GM23338 (cell line): ENCODE results near the gene OTOP2. TPM values are rescaled to one million over a fixed set of nuclear protein-coding genes. Genes with fewer than 3 reads are reported as not detected.

Source experiments
- ATAC-seq: fragments of 200-7000 bp; cut with Tn5 transposase; 3 replicates; pipeline ENCODE4 v1.9.1; 2020
- DNase-seq: peaks from one replicate; pipeline ENCODE4 v3.0.0-alpha.2; 2015; ENCODE audit warnings: low spot score
- H2AFZ ChIP-seq: fragments of 200-600 bp; sonication (generic); 2 replicates; pipeline ENCODE4 v1.8.0; 2016; ENCODE audit warnings: antibody characterized with exemption, mild to moderate bottlenecking, moderate library complexity
- H3F3A ChIP-seq: fragments of 200-600 bp; sonication (generic); replicated peaks from 2 replicates; pipeline ENCODE4 v1.8.0; 2017; ENCODE audit warnings: antibody characterized with exemption, mixed run types, low read depth
- H3K27ac ChIP-seq: fragments of 200-600 bp; sonication (generic); 2 replicates; pipeline ENCODE4 v1.6.1; 2016; ENCODE audit warnings: low read depth
- H3K27me3 ChIP-seq: fragments of 200-600 bp; sonication (generic); 2 replicates; pipeline ENCODE4 v1.8.0; 2016; ENCODE audit warnings: mild to moderate bottlenecking, mixed run types, moderate library complexity; ENCODE audit not compliant: insufficient read depth
- H3K36me3 ChIP-seq: fragments of 200-600 bp; sonication (generic); 2 replicates; pipeline ENCODE4 v1.8.0; 2016; ENCODE audit warnings: mild to moderate bottlenecking; ENCODE audit not compliant: insufficient read depth
- H3K4me1 ChIP-seq: fragments of 200-600 bp; sonication (generic); 2 replicates; pipeline ENCODE4 v1.8.0; 2016; ENCODE audit warnings: mild to moderate bottlenecking, moderate library complexity; ENCODE audit not compliant: insufficient read depth
- H3K4me2 ChIP-seq: fragments of 200-600 bp; sonication (generic); 2 replicates; pipeline ENCODE4 v1.7.1; 2017; ENCODE audit warnings: mixed run types
- H3K4me3 ChIP-seq: fragments of 200-600 bp; sonication (generic); 2 replicates; pipeline ENCODE4 v1.6.1; 2016; ENCODE audit warnings: mixed run types
- H3K79me2 ChIP-seq: fragments of 200-600 bp; sonication (generic); replicated peaks from 2 replicates; pipeline ENCODE4 v1.8.0; 2017; ENCODE audit warnings: mild to moderate bottlenecking; ENCODE audit not compliant: insufficient read depth
- H3K9me2 ChIP-seq: fragments of 200-600 bp; sonication (generic); 2 replicates; pipeline ENCODE4 v1.8.0; 2017; ENCODE audit not compliant: insufficient read depth
- H4K20me1 ChIP-seq: fragments of 200-600 bp; sonication (generic); replicated peaks from 2 replicates; pipeline ENCODE4 v1.8.0; 2017; ENCODE audit warnings: mild to moderate bottlenecking; ENCODE audit not compliant: insufficient read depth
- H3K27ac Mint-ChIP-seq: 2 replicates; pipeline ENCODE4 v1.8.0; 2020; ENCODE audit warnings: inconsistent platforms, mild to moderate bottlenecking, moderate library complexity, mixed read lengths
- H3K27me3 Mint-ChIP-seq: 3 replicates; pipeline ENCODE4 v1.8.0; 2022; ENCODE audit warnings: low read depth, mild to moderate bottlenecking, moderate library complexity, mixed read lengths, inconsistent platforms; ENCODE audit not compliant: insufficient read depth, poor library complexity
- H3K36me3 Mint-ChIP-seq: 3 replicates; pipeline ENCODE4 v1.8.0; 2021; ENCODE audit warnings: low read depth, mild to moderate bottlenecking, inconsistent platforms, moderate library complexity, mixed read lengths
- H3K4me1 Mint-ChIP-seq: 3 replicates; pipeline ENCODE4 v1.8.0; 2020; ENCODE audit warnings: mild to moderate bottlenecking, inconsistent platforms, mixed read lengths
- H3K4me3 Mint-ChIP-seq: 3 replicates; pipeline ENCODE4 v1.8.0; 2021; ENCODE audit warnings: moderate library complexity, mild to moderate bottlenecking, inconsistent platforms, mixed read lengths
- H3K9me3 Mint-ChIP-seq: 3 replicates; pipeline ENCODE4 v1.8.0; 2020; ENCODE audit warnings: moderate library complexity, mild to moderate bottlenecking, inconsistent platforms, mixed read lengths
- CTCF ChIP-seq, 2 experiments: fragments of 200-600 bp in 1 of 2; sonication (generic) in 1 of 2; conservative IDR thresholded peaks; 2 replicates each; pipeline versions ENCODE4 v1.5.1 to v1.6.1; 2016 to 2017; ENCODE audit warnings: antibody characterized with exemption in 2 of 2, low read depth in 2 of 2, mild to moderate bottlenecking in 2 of 2, moderate library complexity in 1 of 2
- EZH2 ChIP-seq: fragments of 200-600 bp; sonication (generic); IDR thresholded peaks from one replicate; pipeline ENCODE4 v1.8.0; 2017; ENCODE audit warnings: antibody characterized with exemption, mild to moderate bottlenecking, low read depth; ENCODE audit not compliant: unreplicated experiment
- NANOG ChIP-seq: IDR thresholded peaks from 2 replicates; pipeline ENCODE4 v1.6.1; 2016; ENCODE audit warnings: antibody characterized with exemption, borderline replicate concordance
- REST ChIP-seq: IDR thresholded peaks from one replicate; pipeline ENCODE4 v1.6.1; 2018; ENCODE audit warnings: antibody characterized with exemption; ENCODE audit not compliant: unreplicated experiment
- STAT1 ChIP-seq: IDR thresholded peaks from one replicate; pipeline ENCODE4 v1.6.1; 2016; ENCODE audit warnings: antibody characterized with exemption; ENCODE audit not compliant: unreplicated experiment
- ZNF462 ChIP-seq: fragments of 250-450 bp; sonication (Bioruptor Pico); IDR thresholded peaks from 2 replicates; pipeline ENCODE4 v1.5.0; 2020; ENCODE audit warnings: mild to moderate bottlenecking, moderate library complexity
- polyA plus RNA-seq: library from polyadenylated mRNA; unstranded; fragments of >200 nt; fragmentation: Nextera tagmentation; extraction: Ambion mirVana; gene quantifications from 2 replicates; pipeline ENCODE4 v1.2.1, GENCODE V29; 2016
- total RNA-seq: library from RNA; depleted of rRNA; stranded (reverse); fragments of >200 nt; shearing (Covaris generic); gene quantifications from 2 replicates; pipeline ENCODE4 v1.2.3, GENCODE V29; 2014

OTOP2 gene
- total and polyA plus RNA-seq, 2 experiments from 2014 or later: not detected

- TF ChIP-seq ZNF462 (CRISPR knock-in tag): no peak
- TF ChIP-seq EZH2: no peak
- TF ChIP-seq STAT1: no peak
These were observed 23.9 kb upstream of the OTOP2 start (continued) for GRCh38 chr17:74900208-74900607.

DNA sequence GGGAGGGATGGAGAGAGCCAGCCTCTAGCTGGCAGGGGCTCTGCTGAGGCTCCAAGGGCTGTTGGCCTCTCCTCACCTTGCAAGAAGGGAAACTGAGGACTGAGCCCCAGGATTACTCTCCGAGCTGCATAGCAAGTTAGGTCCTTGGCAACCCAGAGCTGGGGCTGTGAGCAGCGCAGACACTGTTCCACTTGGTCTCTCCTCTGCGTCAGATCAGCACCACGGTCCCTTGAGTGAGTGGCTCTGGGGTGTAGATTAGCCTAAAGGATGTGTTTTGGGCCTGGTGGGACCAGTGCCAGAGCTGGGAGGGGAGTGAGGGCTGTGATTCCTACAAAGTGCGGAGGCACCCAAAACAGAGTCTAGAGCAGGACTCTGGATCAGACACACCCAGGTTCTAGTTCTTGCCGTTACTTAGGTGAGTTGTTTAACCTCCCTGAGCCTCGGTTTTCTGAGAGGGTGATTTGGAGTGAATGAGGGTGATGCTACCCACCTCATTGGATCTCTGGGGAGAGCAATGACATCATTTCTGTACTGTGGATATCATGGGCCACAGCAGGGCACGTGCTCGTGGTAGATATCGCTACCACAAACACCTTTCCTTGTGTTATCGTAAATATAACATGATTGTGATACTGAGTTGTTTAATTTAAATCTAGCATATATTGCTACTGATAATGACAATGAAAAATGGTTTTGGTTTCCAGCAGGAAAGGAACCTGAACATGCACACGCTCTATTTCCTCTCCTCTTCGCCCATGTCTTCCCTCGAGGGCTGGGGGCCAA is 22.5 kb upstream of the OTOP2 start:
- ATAC-seq: no peak
- TF ChIP-seq CTCF (conservative IDR thresholded peaks at IDR 0.05; ENCODE audit: low read depth in 2 of 2) (no peak), REST (no peak), EZH2 (no peak), NANOG (no peak)

More for the DNA sequence above, 22.5 kb upstream of the OTOP2 start:
- no peaks in the 10 kb centered on the region for H3F3A ChIP-seq
- H3K27me3 Mint-ChIP-seq: peaks cover 11% of the 10 kb centered on the region
- H2AFZ ChIP-seq: no peak overlapping the region
- peaks cover 9% of the 10 kb centered on the region; the same call in 1 of the 2 replicates for H3K27me3 ChIP-seq
- H3K4me1 ChIP-seq: no peaks in the 10 kb centered on the region; the same call in 1 of the 2 replicates
- peaks cover 4% of the 10 kb centered on the region; the same call in 2 of the 3 replicates for H3K9me3 Mint-ChIP-seq
- no peaks in the 10 kb centered on the region for H3K9me2 ChIP-seq
- H3K79me2 ChIP-seq: no peaks in the 10 kb centered on the region
- H4K20me1 ChIP-seq: no peaks in the 10 kb centered on the region
- peaks cover 4% of the 10 kb centered on the region; the same call in 2 of the 3 replicates for H3K4me1 Mint-ChIP-seq
- H3K36me3 Mint-ChIP-seq: peaks cover 2% of the 10 kb centered on the region; the same call in 1 of the 3 replicates
- no peak overlapping the region for H3K4me2 ChIP-seq
- H3K27ac ChIP-seq: no peak overlapping the region
- H3K27ac Mint-ChIP-seq: no peak overlapping the region
- no peaks in the 10 kb centered on the region for H3K36me3 ChIP-seq
- DNase-seq: no peak
- no peak overlapping the region; the same call in 2 of the 3 replicates for H3K4me3 Mint-ChIP-seq
- H3K4me3 ChIP-seq: no peak overlapping the region
